Rectal smooth muscle tissue (tissue), 1 donor: ENCODE results near the gene PDGFC.

Experiments
- H3K27ac ChIP-seq: one replicate; pipeline ENCODE4 v1.7.0; 2013; ENCODE audit warnings: low read depth, low read length, inconsistent platforms
- H3K27me3 ChIP-seq: one replicate; pipeline ENCODE4 v1.7.0; 2013; ENCODE audit warnings: low read length; ENCODE audit not compliant: control insufficient read depth, insufficient read depth
- H3K36me3 ChIP-seq: one replicate; pipeline ENCODE4 v1.7.0; 2013; ENCODE audit warnings: low read length; ENCODE audit not compliant: control insufficient read depth, insufficient read depth
- H3K4me1 ChIP-seq: one replicate; pipeline ENCODE4 v1.7.0; 2013; ENCODE audit warnings: low read length; ENCODE audit not compliant: control insufficient read depth, insufficient read depth
- H3K4me3 ChIP-seq: one replicate; pipeline ENCODE4 v1.7.0; 2013; ENCODE audit warnings: low read length
- H3K9ac ChIP-seq: one replicate; pipeline ENCODE4 v1.7.0; 2013; ENCODE audit warnings: low read length

PDGFC gene

DNA sequence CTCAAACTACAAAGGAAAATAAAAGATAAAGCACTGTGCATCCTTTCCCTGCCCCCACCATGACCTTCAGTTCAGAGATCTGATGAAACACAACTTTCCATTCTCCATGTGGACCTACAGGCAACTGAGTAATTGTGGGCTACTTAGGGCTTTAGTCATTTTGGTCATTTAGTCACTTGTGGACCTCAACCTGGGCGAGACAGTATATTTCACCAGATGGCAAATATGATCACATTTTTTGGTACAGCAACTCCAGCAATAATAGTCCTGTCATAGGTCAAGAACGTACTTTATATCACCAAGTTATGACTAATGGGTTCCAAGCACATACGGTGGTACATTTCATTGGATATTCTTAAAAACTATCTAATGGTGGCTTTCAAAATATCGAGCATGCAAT is 141.2 kb downstream of the PDGFC start:
- no peak overlapping the region for H3K4me3 ChIP-seq
- H3K4me1 ChIP-seq, result peaks cover 7% of the 10 kb centered on the region
- H3K27me3 ChIP-seq, result no peaks in the 10 kb centered on the region
- H3K36me3 ChIP-seq, result no peaks in the 10 kb centered on the region
- H3K27ac ChIP-seq, result no peak overlapping the region
- H3K9ac ChIP-seq, result no peak overlapping the region

DNA sequence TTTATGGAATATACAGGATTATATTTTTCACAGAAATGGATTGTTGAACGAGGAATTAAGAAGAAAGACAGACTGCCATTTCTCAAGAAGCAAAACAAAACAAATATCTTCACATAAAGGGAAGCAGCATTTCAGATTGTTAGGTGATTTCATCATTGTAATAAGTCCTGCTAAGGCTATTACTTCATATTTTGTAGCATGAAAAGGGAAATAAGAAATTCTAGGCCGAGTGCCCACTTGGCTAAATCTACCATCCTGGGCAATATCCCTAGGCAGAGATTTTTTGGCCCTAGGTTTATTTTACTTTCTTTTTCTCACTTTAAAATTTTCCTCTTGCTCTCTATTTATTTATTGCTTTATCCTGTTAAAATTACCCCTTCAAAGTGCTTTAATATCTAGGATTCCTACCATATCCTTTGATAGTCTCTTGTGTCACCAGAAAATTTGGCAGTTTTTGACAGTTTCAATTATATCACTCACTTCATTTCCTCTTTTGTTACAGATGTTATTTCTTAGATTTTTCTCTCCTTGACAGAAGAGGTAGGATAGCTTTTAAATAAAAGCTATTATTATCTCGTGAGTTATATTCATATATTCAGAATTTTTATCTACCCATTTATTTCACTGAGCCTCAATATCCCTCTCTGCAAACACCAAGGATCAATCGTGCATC is 142.3 kb downstream of the PDGFC start:
- Histone ChIP-seq H3K27me3 (no peaks in the 10 kb centered on the region), H3K36me3 (no peaks in the 10 kb centered on the region), H3K9ac (no peak overlapping the region), H3K4me3 (no peak overlapping the region), H3K27ac (peak overlapping the region; percentile 40), H3K4me1 (peaks cover 7% of the 10 kb centered on the region)

DNA sequence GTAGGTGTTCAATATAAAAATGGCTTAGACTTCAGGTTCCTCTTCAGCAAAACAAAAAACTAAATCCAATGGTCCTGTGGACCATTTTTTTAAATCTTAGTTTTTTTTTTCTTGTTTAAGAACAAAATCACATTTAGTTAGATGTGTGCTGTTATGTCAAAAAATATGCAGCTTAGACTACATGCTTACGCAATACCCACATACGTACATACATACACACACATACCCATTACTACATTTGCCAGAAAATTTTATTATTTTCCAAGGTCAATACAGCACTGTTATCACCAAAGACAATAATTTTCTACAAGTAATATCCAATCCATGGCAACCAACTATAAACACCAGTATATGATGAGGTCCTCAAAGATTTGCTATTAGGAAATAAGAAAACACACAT is 144.1 kb downstream of the PDGFC start:
- no peaks in the 10 kb centered on the region for H3K27me3 ChIP-seq
- no peak overlapping the region for H3K27ac ChIP-seq
- H3K9ac ChIP-seq, result no peak overlapping the region
- H3K36me3 ChIP-seq, result no peaks in the 10 kb centered on the region
- no peak overlapping the region for H3K4me3 ChIP-seq
- peaks cover 7% of the 10 kb centered on the region for H3K4me1 ChIP-seq

DNA sequence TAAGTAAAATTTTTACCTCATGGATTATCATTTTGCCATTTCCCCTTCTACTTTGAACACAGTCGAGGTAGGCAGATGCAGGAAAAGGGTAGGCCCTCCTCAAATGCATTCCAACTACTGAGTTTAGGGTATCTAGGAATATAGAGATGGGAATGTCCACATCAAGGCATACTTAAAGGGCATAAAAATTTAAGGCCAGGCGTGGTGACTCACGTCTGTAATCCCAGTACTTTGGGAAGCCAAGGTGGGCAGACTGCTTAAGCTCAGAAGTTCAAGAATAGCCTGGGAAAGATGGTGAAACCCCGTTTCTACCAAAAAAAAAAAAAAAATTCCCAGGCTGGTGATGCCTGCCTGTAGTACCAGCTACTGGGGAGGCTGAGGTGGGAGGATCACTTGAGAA is 146.5 kb downstream of the PDGFC start:
- H3K4me3 ChIP-seq, result no peak overlapping the region
- H3K9ac ChIP-seq, result no peak overlapping the region
- H3K4me1 ChIP-seq, result peaks cover 7% of the 10 kb centered on the region
- H3K36me3 ChIP-seq, result no peaks in the 10 kb centered on the region
- H3K27ac ChIP-seq, result no peak overlapping the region
- H3K27me3 ChIP-seq, result no peaks in the 10 kb centered on the region

DNA sequence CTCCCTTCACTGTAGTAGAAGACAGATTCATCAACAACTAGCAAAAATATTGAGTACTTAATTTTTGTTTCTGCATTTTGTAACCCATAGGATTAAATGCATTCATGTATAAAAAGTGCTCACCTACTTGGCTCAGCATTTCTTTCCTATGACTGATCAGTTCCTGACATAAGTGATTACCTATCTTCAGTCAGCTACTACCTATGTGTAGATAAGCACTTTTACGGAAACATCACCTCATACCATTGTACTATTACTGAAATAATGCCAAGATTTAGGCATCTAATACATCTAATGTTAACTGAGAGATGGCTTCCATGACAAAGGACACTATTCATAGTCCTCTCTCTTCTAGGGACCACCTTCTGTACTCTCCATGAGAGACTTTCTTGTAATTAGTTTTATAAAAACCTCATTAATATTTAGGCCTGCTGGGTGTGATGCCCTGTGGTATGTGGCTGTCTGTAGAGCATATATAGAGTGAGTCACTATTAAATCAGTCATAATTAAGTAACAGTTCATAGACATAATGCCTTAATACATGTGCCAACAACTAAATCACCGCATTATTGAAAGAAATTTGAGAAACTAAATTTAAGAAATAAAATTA is 147.0 kb downstream of the PDGFC start:
- Histone ChIP-seq H3K4me1 (peaks cover 7% of the 10 kb centered on the region), H3K9ac (no peak overlapping the region), H3K4me3 (no peak overlapping the region), H3K27ac (no peak overlapping the region), H3K36me3 (no peaks in the 10 kb centered on the region), H3K27me3 (no peaks in the 10 kb centered on the region)

DNA sequence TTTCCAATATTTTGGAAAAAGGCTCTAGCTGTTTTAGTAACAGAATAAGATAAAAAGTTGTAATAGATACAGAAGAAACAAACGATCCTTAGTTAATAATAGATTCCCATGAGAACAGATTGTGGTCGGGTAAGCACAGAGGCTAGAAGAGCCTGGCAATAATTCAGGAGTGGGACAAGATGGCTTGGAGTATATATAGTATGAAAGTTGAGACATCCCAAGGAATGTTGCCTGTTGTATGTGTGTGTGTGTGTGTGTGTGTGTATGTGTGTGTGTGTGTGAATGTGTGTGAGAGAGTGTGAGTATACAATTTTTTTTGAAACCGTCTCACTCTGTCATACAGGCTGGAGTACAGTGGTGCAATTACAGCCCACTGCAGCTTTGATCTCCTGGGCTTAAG is 150.7 kb downstream of the PDGFC start:
- H3K9ac ChIP-seq, result no peak overlapping the region
- H3K4me1 ChIP-seq, result no peaks in the 10 kb centered on the region
- no peaks in the 10 kb centered on the region for H3K27me3 ChIP-seq
- no peak overlapping the region for H3K27ac ChIP-seq
- H3K4me3 ChIP-seq, result no peak overlapping the region
- H3K36me3 ChIP-seq, result no peaks in the 10 kb centered on the region

DNA sequence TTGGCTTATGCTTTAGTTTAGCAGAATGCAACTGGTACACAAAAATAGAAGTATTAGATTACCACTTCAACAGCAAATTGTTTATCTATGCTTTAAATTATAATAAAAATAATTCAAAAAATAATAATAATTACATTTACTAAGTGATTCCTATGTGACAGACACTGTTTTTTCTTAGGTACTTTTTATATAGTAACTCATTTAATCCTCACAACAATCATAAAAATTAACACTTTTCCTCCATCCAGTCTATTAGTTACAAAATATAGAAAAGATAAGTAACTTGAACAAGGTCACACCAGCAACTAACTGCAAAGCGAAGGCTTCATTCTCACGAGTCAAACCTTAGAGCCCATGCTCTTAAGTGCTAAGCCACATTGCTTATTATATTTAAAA is 155.2 kb downstream of the PDGFC start:
- no peak overlapping the region for H3K4me3 ChIP-seq
- H3K9ac ChIP-seq, result no peak overlapping the region
- H3K27me3 ChIP-seq, result no peaks in the 10 kb centered on the region
- no peaks in the 10 kb centered on the region for H3K36me3 ChIP-seq
- H3K27ac ChIP-seq, result no peak overlapping the region
- H3K4me1 ChIP-seq, result no peaks in the 10 kb centered on the region

DNA sequence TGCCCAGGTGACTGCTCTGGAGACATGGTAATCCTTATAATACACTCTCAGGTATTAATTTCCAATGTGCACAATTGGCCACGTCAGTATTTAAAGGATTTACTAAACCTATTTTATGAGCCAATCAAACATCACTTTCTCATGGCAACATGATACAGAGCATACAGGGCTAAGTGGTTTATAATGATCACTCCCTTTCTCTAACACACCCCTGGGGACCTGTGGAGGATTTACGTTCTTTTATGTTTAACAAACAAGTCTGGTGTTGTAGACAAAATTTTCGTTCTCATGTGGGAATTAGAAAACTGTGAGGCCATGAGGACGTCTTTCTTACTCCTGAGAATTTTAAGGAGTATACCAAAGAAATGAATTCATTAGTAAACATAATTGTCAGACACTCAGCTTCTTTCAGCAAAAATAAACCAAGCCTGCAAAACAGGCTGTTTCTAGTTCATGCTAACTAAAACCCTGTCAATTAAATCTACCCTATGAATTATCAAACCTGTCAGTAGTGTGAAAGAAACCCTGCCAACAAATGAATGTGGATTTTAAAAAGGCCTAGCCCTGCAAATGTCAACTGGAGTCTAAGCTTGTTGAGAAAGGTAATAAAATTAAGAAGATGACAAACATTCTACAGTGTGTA is 155.8 kb downstream of the PDGFC start:
- Histone ChIP-seq H3K27me3 (no peaks in the 10 kb centered on the region), H3K4me3 (no peak overlapping the region), H3K36me3 (no peaks in the 10 kb centered on the region), H3K9ac (no peak overlapping the region), H3K27ac (no peak overlapping the region), H3K4me1 (no peaks in the 10 kb centered on the region)

DNA sequence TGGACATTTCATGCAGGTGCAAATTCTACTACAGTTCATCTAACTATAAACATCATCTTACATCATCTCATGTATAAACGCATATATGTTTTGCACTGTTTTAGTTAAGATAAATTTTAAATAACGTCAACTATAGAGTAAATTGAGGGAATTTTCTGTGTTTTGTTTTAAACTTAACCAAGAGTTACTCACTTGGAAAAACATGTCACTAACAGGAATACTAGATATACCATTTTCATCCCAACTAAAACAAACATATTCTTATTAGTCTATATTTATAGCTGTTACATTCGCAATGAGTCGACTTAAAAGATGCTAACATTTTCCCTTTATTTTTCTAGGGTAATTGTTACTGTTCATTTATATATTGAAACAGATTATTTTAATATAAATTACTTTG is 159.6 kb downstream of the PDGFC start:
- H3K4me3 ChIP-seq, result no peak overlapping the region
- H3K4me1 ChIP-seq, result no peaks in the 10 kb centered on the region
- H3K9ac ChIP-seq, result no peak overlapping the region
- no peaks in the 10 kb centered on the region for H3K27me3 ChIP-seq
- no peaks in the 10 kb centered on the region for H3K36me3 ChIP-seq
- no peak overlapping the region for H3K27ac ChIP-seq

DNA sequence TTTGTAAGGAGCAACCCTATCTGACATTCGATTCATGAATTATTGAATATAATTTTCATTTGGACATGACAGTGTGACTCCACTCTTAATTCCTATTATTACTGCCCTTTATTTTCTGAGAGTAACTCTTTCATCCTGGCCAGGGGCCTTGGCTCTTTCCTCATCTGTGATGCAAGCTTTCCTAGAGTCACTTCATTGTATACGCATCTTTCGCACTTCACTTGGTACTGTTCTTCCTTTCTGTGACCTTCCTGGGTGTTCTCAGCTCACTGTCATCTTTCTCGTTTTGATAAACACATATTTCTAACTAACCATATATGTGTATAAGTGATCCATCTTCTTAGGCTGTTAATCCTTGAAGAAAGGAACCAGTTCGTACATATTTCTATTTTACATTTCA is 160.3 kb downstream of the PDGFC start:
- H3K36me3 ChIP-seq, result no peaks in the 10 kb centered on the region
- no peak overlapping the region for H3K27ac ChIP-seq
- no peaks in the 10 kb centered on the region for H3K27me3 ChIP-seq
- no peak overlapping the region for H3K9ac ChIP-seq
- no peak overlapping the region for H3K4me3 ChIP-seq
- H3K4me1 ChIP-seq, result no peaks in the 10 kb centered on the region

DNA sequence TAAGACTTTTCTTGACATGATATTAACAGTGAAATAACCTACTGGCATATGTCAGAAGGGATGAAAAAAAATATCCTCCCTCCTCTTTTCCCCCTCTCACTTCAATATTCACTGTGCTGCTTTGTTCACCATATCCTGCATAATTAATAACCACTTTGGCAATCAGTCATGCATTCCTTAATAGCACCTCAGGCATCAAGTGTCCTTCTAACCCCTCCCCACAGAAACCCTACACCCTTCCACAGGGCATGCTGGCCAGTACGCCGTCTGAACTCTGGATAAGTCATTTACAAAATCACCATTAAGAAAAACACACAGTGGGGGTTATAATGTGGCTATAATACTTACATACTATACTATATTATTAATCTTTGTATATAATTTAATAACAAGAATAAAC is 165.9 kb downstream of the PDGFC start:
- no peaks in the 10 kb centered on the region for H3K27me3 ChIP-seq
- no peak overlapping the region for H3K4me3 ChIP-seq
- H3K27ac ChIP-seq, result no peak overlapping the region
- H3K9ac ChIP-seq, result no peak overlapping the region
- H3K36me3 ChIP-seq, result no peaks in the 10 kb centered on the region
- H3K4me1 ChIP-seq, result no peaks in the 10 kb centered on the region

DNA sequence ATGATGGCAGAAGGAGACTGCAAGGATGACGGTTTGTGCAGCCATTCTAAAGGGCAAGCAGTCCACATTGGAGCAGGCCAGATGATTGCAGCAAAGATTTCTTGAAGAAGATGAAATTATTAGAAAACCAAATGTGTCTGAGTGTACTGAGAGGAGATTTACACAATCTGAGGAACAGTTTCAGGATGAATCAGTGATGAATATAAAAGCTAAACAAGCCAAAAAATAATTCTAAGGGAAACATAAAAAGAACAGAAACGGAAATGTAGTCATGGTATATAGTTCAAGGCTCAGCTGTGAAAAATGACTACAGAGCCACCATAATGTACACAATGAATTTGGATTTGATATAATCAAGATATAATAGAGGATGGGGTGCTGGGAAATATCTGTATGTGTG is 168.5 kb downstream of the PDGFC start:
- Histone ChIP-seq H3K4me3 (no peak overlapping the region), H3K27me3 (no peaks in the 10 kb centered on the region), H3K36me3 (no peaks in the 10 kb centered on the region), H3K27ac (no peak overlapping the region), H3K9ac (no peak overlapping the region), H3K4me1 (no peaks in the 10 kb centered on the region)

DNA sequence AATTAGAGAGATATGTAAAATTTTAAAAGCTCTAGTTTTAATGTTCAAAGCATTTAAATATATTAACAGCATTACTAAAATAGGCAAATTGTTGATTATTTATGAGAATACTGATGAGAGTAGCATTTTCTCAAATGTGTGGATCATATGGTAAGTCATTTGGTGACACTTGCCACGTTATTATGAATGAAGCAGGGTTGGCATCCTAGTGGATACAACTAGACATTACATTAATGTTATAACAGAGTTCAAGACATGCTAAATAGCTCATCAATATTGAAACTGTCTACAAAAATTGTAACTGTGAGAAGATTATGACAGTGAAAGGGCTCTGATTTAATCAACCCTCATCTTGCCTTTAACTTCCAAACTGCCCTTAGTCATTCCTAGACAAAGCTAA is 171.1 kb downstream of the PDGFC start:
- Histone ChIP-seq H3K27me3 (no peaks in the 10 kb centered on the region), H3K4me1 (no peaks in the 10 kb centered on the region), H3K4me3 (no peak overlapping the region), H3K27ac (no peak overlapping the region), H3K36me3 (no peaks in the 10 kb centered on the region), H3K9ac (no peak overlapping the region)
